KOPT-K1 (cell line): ENCODE measurements around the gene PNMA8C.
"Not testable (repeated sequence)": the region's sequence is repeated elsewhere in the genome, so short reads cannot be mapped to it uniquely, and the experiment has no call there.

Experiments used
- H3K27ac ChIP-seq: fragments of 200-600 bp; sonication (generic); 2 replicates; pipeline ENCODE4 v1.5.1; 2016; ENCODE audit warnings: antibody characterized with exemption, mild to moderate bottlenecking, low read depth, low read length; ENCODE audit not compliant: poor library complexity, severe bottlenecking
- H3K36me3 ChIP-seq: fragments of 200-600 bp; sonication (generic); 2 replicates; pipeline ENCODE4 v1.5.1; 2017; ENCODE audit warnings: antibody characterized with exemption, mild to moderate bottlenecking, low read length, moderate library complexity; ENCODE audit not compliant: insufficient read depth
- H3K9me3 ChIP-seq: fragments of 200-600 bp; sonication (generic); 2 replicates; pipeline ENCODE4 v1.5.1; 2017; ENCODE audit warnings: antibody characterized with exemption, low read length, mild to moderate bottlenecking; ENCODE audit not compliant: insufficient read depth, poor library complexity, severe bottlenecking

Gene PNMA8C

DNA sequence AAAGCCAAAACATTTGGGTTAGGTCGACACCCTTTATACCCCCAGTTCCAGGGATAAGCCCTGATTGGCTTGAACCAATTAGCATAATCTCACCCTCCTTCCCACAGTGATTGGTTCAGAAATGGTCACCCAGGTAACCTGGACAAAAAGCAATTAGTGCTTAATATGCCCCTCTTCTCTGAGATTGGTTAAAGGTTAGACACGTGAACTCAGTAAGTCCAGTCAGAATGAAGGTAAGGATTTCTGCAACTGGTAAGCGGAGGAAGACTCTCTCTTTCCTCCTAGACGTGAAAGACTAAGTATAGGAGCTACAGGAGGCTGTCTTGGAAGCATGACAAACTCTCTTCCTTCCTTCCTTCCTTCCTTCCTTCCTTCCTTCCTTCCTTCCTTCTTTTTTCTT lies 1.3 kb upstream of the PNMA8C start:
- no peak overlapping the region for H3K27ac ChIP-seq
- H3K9me3 ChIP-seq: no peaks in the 10 kb centered on the region
- no peaks in the 10 kb centered on the region for H3K36me3 ChIP-seq

DNA sequence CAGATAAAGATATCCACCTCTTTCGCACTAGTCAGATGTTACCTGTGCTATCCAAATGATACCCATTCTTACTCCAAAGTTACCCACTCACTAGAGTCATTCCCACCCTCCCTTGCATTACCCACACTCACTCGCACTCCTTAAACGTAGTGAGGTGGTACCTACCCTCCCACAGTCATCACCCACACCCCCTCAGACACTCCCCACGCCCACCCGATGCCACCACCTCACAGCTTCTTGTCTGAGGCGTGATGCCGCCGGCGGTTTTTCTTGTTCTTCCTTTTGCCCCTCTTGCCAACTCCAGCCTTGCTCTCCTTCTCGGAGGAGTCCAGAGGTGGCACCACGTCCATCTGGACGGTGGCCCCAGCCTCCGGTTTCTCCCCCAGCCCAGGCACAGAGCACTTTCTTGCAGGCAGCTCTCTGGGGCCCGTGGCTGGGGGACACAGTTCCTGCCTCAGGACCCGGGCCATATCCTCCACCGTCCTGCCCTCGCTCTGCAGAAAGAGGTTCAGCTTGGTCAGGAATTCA lies 1.2 kb downstream of the PNMA8C start:
- H3K36me3 ChIP-seq: no peaks in the 10 kb centered on the region
- H3K9me3 ChIP-seq: no peaks in the 10 kb centered on the region
- no peak overlapping the region for H3K27ac ChIP-seq

DNA sequence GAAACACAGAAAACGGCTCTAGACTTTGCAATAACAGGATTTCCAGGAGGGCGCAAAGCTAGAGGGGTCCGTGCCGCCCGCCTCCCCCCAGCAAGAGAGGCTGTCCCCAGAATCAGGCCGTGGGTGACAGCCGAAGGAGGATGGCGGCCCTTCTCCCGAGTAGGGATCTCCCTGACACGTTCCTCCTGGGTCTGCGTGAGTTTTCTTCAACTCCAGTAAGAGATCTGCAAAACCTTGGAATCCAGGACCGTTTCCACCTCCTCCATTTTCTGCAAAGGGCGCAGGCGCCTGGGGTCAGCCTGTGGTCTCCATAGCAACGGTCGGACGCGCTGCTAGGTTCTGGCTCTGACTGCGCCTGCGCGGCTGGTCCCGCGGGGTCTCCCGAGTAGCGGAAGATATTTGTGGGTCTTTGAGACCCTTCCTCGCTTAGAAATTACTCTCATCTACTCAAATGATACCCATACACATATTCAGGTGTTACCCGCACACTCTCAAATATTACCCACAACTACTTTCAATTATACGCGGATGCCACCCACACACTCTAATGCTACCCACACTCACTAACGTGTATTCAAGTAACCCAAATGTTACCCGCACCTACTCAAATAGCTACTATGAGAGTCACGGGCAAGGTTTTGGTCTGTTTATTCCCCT lies 2.1 kb downstream of the PNMA8C start:
- no peaks in the 10 kb centered on the region for H3K36me3 ChIP-seq
- no peak overlapping the region for H3K27ac ChIP-seq
- no peaks in the 10 kb centered on the region for H3K9me3 ChIP-seq

- no peak overlapping the region for H3K27ac ChIP-seq
- H3K9me3 ChIP-seq: no peaks in the 10 kb centered on the region
Observed at GRCh38 chr19:46426035-46426505, 2.7 kb downstream of the PNMA8C start.

GRCh38 chr19:46423188-46423587 lies 5.5 kb downstream of the PNMA8C start:
- H3K9me3 ChIP-seq: no peaks in the 10 kb centered on the region
- no peak overlapping the region for H3K27ac ChIP-seq
- H3K36me3 ChIP-seq: no peaks in the 10 kb centered on the region

More at GRCh38 chr19:46426035-46426505, 2.7 kb downstream of the PNMA8C start:
- no peaks in the 10 kb centered on the region for H3K36me3 ChIP-seq

GRCh38 chr19:46422344-46422743 lies 6.4 kb downstream of the PNMA8C start:
- no peak overlapping the region for H3K27ac ChIP-seq
- H3K9me3 ChIP-seq: no peaks in the 10 kb centered on the region
- no peaks in the 10 kb centered on the region for H3K36me3 ChIP-seq

GRCh38 chr19:46420056-46420455 lies 8.7 kb downstream of the PNMA8C start:
- no peaks in the 10 kb centered on the region for H3K36me3 ChIP-seq
- H3K9me3 ChIP-seq: no peaks in the 10 kb centered on the region
- H3K27ac ChIP-seq: no peak overlapping the region

- H3K9me3 ChIP-seq, H3K36me3 ChIP-seq, H3K27ac ChIP-seq: not testable (repeated sequence)
Observed at GRCh38 chr19:46415804-46416709, 12.7 kb downstream of the PNMA8C start.

GRCh38 chr19:46414899-46415298 lies 13.8 kb downstream of the PNMA8C start:
- not testable (repeated sequence) for H3K36me3 ChIP-seq, H3K27ac ChIP-seq, H3K9me3 ChIP-seq

GRCh38 chr19:46413262-46414031 lies 15.3 kb downstream of the PNMA8C start, which contains the start of gene CCDC8:
Gene CCDC8 (minus strand): TSS chr19:46413564. CDS start chr19:46412810, 754 bp downstream.
- H3K9me3 ChIP-seq: no peaks in the 10 kb centered on the region
- H3K27ac ChIP-seq: no peak within 1 kb of the TSS
- no peaks in the 10 kb centered on the region for H3K36me3 ChIP-seq

DNA sequence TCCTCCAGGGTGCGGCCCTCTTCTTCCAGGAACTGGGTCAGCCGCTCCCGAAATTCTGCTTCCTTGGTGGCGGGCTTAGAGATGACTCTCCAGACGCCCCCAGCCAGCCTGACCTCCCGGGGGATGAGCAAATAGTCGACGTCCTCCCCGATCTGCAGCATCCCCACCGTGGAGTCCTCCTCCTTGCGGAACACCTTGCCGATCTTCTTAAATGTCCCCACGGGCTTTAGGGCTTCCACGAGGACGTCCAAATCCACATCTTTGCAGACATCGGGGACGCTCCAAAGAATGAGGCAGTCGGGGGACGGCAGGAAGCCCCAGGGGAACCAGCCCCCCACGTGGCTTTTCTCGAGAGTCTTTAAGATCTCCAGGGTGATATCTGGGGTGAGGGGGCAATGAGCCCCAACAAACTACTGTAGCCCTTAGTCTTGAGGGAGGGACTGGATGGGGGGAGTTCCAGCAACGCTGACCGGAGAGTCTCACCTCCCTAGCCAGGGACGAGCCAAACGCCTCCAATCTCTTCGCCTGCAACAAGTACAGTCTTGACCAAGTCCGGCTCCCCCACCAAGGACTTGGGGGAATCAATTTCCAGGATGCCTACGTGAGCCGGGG lies 16.0 kb downstream of the PNMA8C start:
- Histone ChIP-seq H3K27ac (no peak overlapping the region), H3K9me3 (no peaks in the 10 kb centered on the region), H3K36me3 (no peaks in the 10 kb centered on the region)

DNA sequence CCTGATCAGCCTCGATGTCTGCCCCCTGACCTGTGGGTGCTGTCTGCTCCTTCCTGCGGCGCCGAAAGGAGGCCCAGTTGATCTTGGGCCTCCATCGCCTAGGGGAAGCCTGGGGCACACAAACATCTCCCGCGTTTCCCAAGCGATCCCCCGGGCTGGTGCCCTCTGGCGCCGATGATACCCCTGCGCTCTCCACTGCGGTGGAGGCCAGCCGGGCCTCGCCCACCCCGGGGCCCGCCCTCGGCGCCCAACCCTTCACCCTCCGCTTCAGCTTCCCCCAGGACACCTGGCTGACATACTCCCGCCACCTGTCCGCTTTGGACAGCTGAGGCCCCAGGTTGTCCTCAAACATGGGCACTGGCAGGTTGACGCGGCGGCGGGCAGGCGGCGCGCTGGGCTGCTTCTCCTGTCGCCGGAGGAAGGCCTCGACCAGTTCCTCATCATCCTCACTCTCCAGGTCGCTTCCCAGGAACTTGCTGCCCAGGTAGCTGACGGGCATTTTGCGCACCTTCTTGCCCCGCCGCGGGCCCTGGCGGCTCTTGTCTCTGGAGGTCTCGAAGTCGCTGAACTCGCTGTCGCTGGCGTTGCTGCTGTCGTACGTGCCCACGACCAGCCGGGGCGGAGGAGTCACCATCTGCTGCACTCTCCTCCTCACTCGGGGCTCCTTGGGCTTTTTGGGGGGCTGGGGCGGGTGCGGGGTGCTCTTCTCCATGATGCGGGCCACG lies 16.6 kb downstream of the PNMA8C start:
- Histone ChIP-seq H3K9me3 (no peaks in the 10 kb centered on the region), H3K36me3 (no peaks in the 10 kb centered on the region), H3K27ac (no peak overlapping the region)

DNA sequence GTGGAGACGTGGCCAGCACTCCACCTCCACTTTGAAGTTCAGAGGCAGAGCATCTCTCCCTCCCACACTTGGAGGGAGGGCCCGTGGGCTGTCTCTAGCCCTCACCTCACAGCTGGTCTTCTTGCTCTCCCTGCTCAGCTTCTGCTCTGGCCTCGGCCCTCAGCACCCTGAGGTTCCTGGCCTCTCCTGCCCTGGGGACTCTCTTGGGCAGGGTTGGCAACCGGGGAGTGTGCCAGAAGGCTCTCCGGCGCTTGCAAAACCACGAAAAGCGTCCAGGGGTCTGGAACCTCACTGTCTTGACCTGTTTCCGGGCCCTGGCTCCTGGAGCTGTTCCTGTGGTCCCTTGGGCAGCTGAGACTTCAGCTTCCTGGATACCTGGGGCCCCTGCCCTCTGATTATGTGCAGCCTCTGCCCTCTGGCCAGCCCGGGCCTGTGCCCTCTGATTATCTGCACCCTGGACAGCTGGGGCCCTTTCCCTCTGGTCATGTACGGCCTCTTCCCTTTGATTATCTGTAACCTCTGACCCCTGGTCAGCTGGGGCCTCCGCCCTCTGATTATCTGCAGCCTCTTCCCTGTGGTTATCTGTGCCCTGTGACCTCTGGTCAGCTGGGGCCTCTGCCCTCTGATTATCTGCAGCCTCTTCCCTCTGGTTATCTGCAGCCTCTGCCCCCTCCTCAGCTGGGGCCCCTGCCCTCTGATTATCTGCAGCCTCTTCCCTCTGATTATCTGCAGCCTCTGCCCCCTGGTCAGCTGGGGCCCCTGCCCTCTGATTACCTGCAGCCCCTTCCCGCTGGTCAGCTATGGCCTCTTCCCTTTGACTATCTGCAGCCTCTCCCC lies 17.4 kb downstream of the PNMA8C start:
- Histone ChIP-seq H3K9me3 (no peaks in the 10 kb centered on the region), H3K36me3 (no peaks in the 10 kb centered on the region), H3K27ac (no peak overlapping the region)
